PC-9 (cell line): ENCODE measurements around the gene NEIL3. TPM values are rescaled to one million over a fixed set of nuclear protein-coding genes. Genes with fewer than 3 reads are reported as not detected.

Experiments used
- BruUV-seq: library from RNA; stranded (reverse); fragments of 400-500 nt; replicated peaks from 2 replicates; lab custom pipeline; 2021; lab: Mats Ljungman, UMichigan
- CTCF ChIA-PET: fragments of 300-600 bp; sonication (Branson Sonifier 250); formaldehyde crosslinking; loops from one replicate; lab custom pipeline; 2022; ENCODE audit warnings: antibody characterized with exemption; lab: Charles Lee
- POLR2A ChIA-PET: fragments of 300-600 bp; sonication (Branson Sonifier 250); formaldehyde crosslinking; loops from one replicate; lab custom pipeline; 2022; ENCODE audit warnings: antibody characterized with exemption; ENCODE audit not compliant: unreplicated experiment; lab: Charles Lee
- DNase-seq, 2 experiments: peaks; one replicate each; pipeline versions ENCODE4 v3.0.0 to v3.0.0-alpha.2; 2015 to 2022; ENCODE audit warnings: mixed read lengths in 1 of 2
- H2AFZ ChIP-seq: fragments of 200-600 bp; sonication (generic); 2 replicates; pipeline ENCODE4 v1.8.1; 2017; ENCODE audit warnings: antibody characterized with exemption
- H3F3A ChIP-seq: fragments of 200-600 bp; sonication (generic); 2 replicates; pipeline ENCODE4 v1.8.1; 2017; ENCODE audit warnings: antibody characterized with exemption, mild to moderate bottlenecking, low read depth; ENCODE audit not compliant: insufficient read depth
- H3K27ac ChIP-seq: fragments of 200-600 bp; sonication (generic); 2 replicates; pipeline ENCODE4 v1.6.1; 2016; ENCODE audit warnings: mixed run types
- H3K27me3 ChIP-seq: fragments of 200-600 bp; sonication (generic); 2 replicates; pipeline ENCODE4 v1.6.1; 2016; ENCODE audit warnings: low read depth, mixed run types; ENCODE audit not compliant: insufficient read depth
- H3K36me3 ChIP-seq: fragments of 200-600 bp; sonication (generic); 2 replicates; pipeline ENCODE4 v1.6.1; 2016; ENCODE audit warnings: low read depth, mixed run types
- H3K4me1 ChIP-seq: fragments of 200-600 bp; sonication (generic); replicated peaks from 2 replicates; pipeline ENCODE4 v1.6.1; 2016; ENCODE audit warnings: mixed run types; ENCODE audit not compliant: insufficient read depth
- H3K4me2 ChIP-seq: fragments of 200-600 bp; sonication (generic); 2 replicates; pipeline ENCODE4 v1.6.1; 2017; ENCODE audit warnings: mixed run types
- H3K4me3 ChIP-seq: fragments of 200-600 bp; sonication (generic); 2 replicates; pipeline ENCODE4 v1.6.1; 2016; ENCODE audit warnings: mixed run types
- H3K79me2 ChIP-seq: fragments of 200-600 bp; sonication (generic); 2 replicates; pipeline ENCODE4 v1.6.1; 2017; ENCODE audit warnings: low read depth, mixed run types
- H3K9me2 ChIP-seq: fragments of 200-600 bp; sonication (generic); 2 replicates; pipeline ENCODE4 v1.8.1; 2017; ENCODE audit warnings: mild to moderate bottlenecking; ENCODE audit not compliant: insufficient read depth
- H3K9me3 ChIP-seq: fragments of 200-600 bp; sonication (generic); 2 replicates; pipeline ENCODE4 v1.8.1; 2016; ENCODE audit warnings: low read depth; ENCODE audit not compliant: insufficient read depth
- H4K20me1 ChIP-seq: fragments of 200-600 bp; sonication (generic); 2 replicates; pipeline ENCODE4 v1.8.1; 2017; ENCODE audit not compliant: insufficient read depth
- EZH2 ChIP-seq: fragments of 200-600 bp; sonication (generic); IDR thresholded peaks from 2 replicates; pipeline ENCODE4 v1.8.0; 2017; ENCODE audit warnings: antibody characterized with exemption, low read depth
- intact Hi-C: fragments of 100-400 bp; cut with micrococcal nuclease; formaldehyde crosslinking; loops from one replicate; pipeline ENCODE4 v1.10.0; 2022; ENCODE audit not compliant: unreplicated experiment
- total RNA-seq: library from RNA; stranded (reverse); gene quantifications from 2 replicates; pipeline ENCODE4 v1.2.3, GENCODE V29; 2021
- TF ChIP-seq, protein P1 (sequence below): fragments of 200-600 bp; sonication (generic); conservative IDR thresholded peaks from 2 replicates; pipeline ENCODE4 v1.6.1; 2017; ENCODE audit warnings: mixed run types, antibody characterized with exemption, mild to moderate bottlenecking, moderate library complexity

Gene NEIL3
- total RNA-seq, 1 experiment from 2014 or later: 16.2 TPM

DNA sequence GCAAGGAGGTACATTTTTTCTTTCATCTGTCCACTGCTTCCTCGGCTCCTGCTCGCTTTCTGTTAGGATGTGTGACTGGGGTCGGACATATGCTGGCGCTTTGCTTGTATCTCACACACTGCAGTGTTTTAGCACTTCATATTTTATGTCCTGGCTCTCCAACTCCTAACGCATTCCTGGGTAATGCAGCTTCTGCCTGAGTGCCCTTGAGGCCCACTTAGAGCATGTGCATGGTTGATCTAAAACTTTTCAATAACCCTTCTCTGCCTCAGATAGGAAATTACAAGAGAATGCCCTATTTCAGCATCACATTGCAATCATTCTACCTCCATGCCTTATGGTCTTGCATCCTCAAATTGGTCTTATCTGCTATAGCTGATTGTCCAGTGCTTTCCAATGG lies 65.3 kb downstream of the NEIL3 start:
- H3K9me2 ChIP-seq: no peaks in the 10 kb centered on the region
- TF ChIP-seq EZH2: no peak
- TF ChIP-seq, protein P1, sequence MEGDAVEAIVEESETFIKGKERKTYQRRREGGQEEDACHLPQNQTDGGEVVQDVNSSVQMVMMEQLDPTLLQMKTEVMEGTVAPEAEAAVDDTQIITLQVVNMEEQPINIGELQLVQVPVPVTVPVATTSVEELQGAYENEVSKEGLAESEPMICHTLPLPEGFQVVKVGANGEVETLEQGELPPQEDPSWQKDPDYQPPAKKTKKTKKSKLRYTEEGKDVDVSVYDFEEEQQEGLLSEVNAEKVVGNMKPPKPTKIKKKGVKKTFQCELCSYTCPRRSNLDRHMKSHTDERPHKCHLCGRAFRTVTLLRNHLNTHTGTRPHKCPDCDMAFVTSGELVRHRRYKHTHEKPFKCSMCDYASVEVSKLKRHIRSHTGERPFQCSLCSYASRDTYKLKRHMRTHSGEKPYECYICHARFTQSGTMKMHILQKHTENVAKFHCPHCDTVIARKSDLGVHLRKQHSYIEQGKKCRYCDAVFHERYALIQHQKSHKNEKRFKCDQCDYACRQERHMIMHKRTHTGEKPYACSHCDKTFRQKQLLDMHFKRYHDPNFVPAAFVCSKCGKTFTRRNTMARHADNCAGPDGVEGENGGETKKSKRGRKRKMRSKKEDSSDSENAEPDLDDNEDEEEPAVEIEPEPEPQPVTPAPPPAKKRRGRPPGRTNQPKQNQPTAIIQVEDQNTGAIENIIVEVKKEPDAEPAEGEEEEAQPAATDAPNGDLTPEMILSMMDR: no peak
- H2AFZ ChIP-seq: no peak overlapping the region
- H3K27ac ChIP-seq: no peak overlapping the region
- ChIA-PET POLR2A (no interaction called here), CTCF (no interaction called here)
- no peaks in the 10 kb centered on the region for H4K20me1 ChIP-seq
- no peaks in the 10 kb centered on the region for H3K36me3 ChIP-seq
- no peaks in the 10 kb centered on the region for H3K27me3 ChIP-seq
- no peaks in the 10 kb centered on the region for H3F3A ChIP-seq
- H3K4me2 ChIP-seq: no peak overlapping the region
- no TSS peak for BruUV-seq
- no peaks in the 10 kb centered on the region for H3K9me3 ChIP-seq
- intact Hi-C loops: no loop called here
- H3K4me3 ChIP-seq: no peak overlapping the region
- no peaks in the 10 kb centered on the region for H3K79me2 ChIP-seq
- no peak for DNase-seq
- H3K4me1 ChIP-seq: no peaks in the 10 kb centered on the region

DNA sequence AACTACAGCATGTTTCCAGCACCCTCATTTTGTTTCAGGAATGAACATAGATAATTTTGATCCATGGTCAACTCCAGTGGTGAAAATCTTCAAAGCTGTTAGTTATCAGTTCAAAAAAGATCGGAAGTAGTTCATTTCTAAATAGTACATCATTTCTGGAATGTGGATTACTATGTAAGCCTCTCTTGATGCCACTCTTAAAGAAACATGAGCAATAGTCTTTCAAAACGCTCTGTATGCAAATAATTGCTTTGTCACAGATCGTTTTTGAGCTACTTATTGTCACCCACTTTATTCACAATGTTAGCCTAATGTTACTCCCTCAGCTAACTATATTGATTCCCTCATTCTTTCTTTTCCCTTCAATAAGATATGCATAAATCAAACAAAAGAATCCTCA lies 65.7 kb downstream of the NEIL3 start:
- intact Hi-C loops: no loop called here
- CTCF ChIA-PET: no interaction called here

DNA sequence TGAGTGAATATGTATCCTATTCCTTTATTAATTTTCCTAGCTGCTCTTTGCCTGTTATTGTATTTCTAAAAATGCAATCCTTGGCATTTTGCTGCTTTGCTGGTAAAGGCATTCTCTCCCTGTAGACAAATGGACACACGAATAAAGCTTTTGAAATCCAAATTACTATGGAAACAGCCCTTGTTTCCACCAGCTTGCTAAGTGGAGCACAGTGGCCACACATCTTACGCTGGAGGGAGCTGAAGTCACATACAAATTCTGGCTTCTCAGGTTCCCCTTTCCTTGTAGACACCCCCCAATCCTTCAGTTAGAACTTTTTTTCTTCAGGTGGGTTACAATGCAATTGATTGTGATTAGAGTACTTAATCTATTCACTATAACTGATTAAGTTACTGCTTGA lies 66.3 kb downstream of the NEIL3 start:
- H2AFZ ChIP-seq: no peak overlapping the region
- no peak overlapping the region for H3K27ac ChIP-seq
- H3K4me1 ChIP-seq: no peaks in the 10 kb centered on the region
- H3K36me3 ChIP-seq: no peaks in the 10 kb centered on the region
- H3K4me2 ChIP-seq: no peak overlapping the region
- no peaks in the 10 kb centered on the region for H3K27me3 ChIP-seq
- TF ChIP-seq EZH2: no peak
- TF ChIP-seq, protein P1: no peak
- BruUV-seq: no TSS peak
- no peaks in the 10 kb centered on the region for H3K9me3 ChIP-seq
- no peaks in the 10 kb centered on the region for H3K9me2 ChIP-seq
- ChIA-PET CTCF (no interaction called here), POLR2A (no interaction called here)
- H3K79me2 ChIP-seq: no peaks in the 10 kb centered on the region
- DNase-seq: no peak
- H4K20me1 ChIP-seq: no peaks in the 10 kb centered on the region
- H3F3A ChIP-seq: no peaks in the 10 kb centered on the region
- no peak overlapping the region for H3K4me3 ChIP-seq
- intact Hi-C loops: no loop called here

More for the DNA sequence above, 65.7 kb downstream of the NEIL3 start:
- Histone ChIP-seq H3K27me3 (no peaks in the 10 kb centered on the region), H4K20me1 (no peaks in the 10 kb centered on the region), H3K4me2 (no peak overlapping the region), H3K4me3 (no peak overlapping the region), H2AFZ (no peak overlapping the region), H3K4me1 (no peaks in the 10 kb centered on the region), H3K27ac (no peak overlapping the region), H3K9me3 (no peaks in the 10 kb centered on the region), H3K36me3 (no peaks in the 10 kb centered on the region), H3K79me2 (no peaks in the 10 kb centered on the region), H3K9me2 (no peaks in the 10 kb centered on the region), H3F3A (no peaks in the 10 kb centered on the region)
- TF ChIP-seq EZH2: no peak
- TF ChIP-seq, protein P1: no peak
- no peak for DNase-seq
- POLR2A ChIA-PET: no interaction called here
- BruUV-seq: no TSS peak
